H7 (cell line): ENCODE data around the gene SMURF2. TPM values are rescaled to one million over a fixed set of nuclear protein-coding genes. Genes with fewer than 3 reads are reported as not detected.

Experiments
- DNase-seq: peaks from one replicate; pipeline ENCODE4 v3.0.0; 2012
- H3K27me3 ChIP-seq: 2 replicates; pipeline ENCODE4 v1.6.0; 2011; ENCODE audit warnings: mild to moderate bottlenecking, low read length; ENCODE audit not compliant: control insufficient read depth, insufficient read depth
- H3K36me3 ChIP-seq: replicated peaks from 2 replicates; pipeline ENCODE4 v1.5.1; 2011; ENCODE audit warnings: low read length; ENCODE audit not compliant: control insufficient read depth, insufficient read depth
- H3K4me3 ChIP-seq: 2 replicates; pipeline ENCODE4 v1.5.1; 2011; ENCODE audit warnings: low read depth, mild to moderate bottlenecking, control low read depth, low read length, moderate library complexity; ENCODE audit not compliant: insufficient read depth
- total RNA-seq: library from RNA; depleted of rRNA; stranded (reverse); fragments of >200 nt; shearing (Covaris generic); gene quantifications from 2 replicates; pipeline ENCODE4 v1.2.3, GENCODE V29; 2014

SMURF2 gene
- total RNA-seq, 1 experiment from 2014 or later, result 33.9 TPM

DNA sequence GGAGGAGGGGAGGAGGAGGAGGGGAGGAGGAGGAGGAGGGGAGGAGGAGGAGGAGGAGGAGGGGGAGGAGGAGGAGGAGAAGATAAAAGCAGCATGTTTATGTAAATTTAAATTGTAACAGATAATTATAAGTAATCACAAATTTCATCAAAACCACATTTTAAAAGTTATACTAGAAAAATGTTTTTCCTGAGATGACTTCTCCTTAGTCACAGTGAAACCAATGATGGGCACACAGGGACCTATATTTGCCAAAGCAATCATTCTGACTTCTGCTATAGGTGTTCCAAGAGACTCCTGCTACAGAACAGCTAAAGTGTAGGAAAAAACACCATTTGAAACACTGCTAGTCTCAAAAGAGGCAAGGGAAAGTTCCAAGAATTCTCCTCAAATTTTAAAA lies 88.9 kb downstream of the SMURF2 start:
- DNase-seq, result no peak
- Histone ChIP-seq H3K4me3 (no peak overlapping the region), H3K36me3 (peaks cover 4% of the 10 kb centered on the region)

DNA sequence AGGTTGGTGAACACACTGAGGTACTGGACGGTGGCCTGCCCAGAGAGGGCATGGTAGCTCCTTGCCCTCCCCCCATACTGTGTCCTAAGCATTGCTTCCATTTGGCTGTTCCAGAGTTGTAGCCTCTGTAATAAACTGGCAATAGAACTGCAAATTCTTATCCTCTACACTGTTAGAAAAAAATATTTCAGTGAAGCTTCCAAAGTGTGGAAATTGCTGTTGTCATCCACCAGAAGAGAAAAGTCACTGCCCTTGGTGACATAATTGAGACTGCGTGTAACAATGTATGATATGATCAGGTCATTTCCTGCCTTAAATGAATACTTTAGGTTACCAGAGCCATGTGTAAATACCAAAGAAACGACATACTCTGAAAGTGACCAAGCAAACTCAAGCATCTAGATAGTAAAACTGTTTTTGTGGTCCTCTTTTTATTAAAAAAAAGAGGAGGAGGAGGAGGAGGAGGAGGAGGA lies 89.4 kb downstream of the SMURF2 start:
- Histone ChIP-seq H3K27me3 (no peaks in the 10 kb centered on the region), H3K4me3 (no peak overlapping the region), H3K36me3 (peaks cover 4% of the 10 kb centered on the region)
- no peak for DNase-seq

More for the DNA sequence above, 88.9 kb downstream of the SMURF2 start:
- H3K27me3 ChIP-seq, result no peaks in the 10 kb centered on the region

DNA sequence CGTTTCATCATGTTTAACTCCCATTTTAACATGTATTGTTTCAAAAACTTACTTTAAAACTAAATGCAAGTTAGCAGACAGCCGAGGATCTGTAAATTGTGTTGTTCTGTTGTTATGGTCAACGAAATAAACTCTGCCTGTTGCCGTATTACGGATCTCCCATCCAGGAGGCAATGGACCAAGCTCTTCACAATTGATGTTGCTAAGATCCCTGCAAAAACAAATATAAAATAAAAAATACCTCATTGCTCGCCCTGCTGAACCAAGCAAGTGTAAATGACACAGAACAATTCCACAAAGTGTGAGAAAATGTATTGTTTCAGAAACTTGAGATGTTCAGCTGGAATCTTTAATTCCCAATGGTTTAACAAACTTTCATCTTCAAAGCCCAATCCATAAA lies 90.4 kb downstream of the SMURF2 start:
- H3K27me3 ChIP-seq, result no peaks in the 10 kb centered on the region
- DNase-seq, result no peak
- H3K36me3 ChIP-seq, result peaks cover 2% of the 10 kb centered on the region
- H3K4me3 ChIP-seq, result no peak overlapping the region

DNA sequence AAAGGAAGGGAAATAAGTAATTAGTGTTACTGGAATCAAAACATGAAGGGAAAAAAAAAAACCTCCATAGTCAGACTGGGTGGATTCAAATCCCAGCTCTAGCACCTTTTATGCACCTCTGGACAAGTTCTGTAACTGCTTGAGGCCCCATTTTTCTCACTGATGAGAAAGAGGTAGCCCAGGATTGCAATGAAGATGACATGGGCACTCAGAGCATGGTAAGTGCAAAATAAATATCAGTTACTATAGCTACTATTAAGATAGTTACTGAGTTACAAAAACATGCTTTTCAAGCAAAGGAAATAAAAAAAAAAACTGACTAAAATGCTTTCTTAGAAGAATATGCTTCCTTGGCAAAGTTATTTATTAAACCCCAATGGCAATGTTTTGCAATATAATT lies 96.5 kb downstream of the SMURF2 start:
- Histone ChIP-seq H3K27me3 (no peaks in the 10 kb centered on the region), H3K36me3 (peaks cover 5% of the 10 kb centered on the region), H3K4me3 (no peak overlapping the region)
- DNase-seq, result no peak

DNA sequence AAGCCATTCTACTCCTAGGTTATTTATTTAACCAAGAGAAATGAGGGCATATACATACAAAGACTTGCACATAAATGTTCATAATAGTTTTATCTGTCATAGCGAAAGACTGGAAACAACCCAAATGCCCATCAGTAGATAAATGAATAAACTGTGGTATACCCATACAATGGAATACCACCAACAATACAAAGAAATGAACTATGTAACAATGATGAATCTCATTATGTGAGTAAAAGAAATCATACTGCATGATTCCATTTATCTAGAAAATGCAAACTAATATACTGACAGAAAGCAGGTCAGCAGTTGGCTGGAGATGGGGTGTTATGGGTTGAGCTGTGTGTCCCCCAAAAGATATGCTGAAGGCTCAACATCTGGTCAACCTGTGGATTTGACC lies 98.0 kb downstream of the SMURF2 start:
- H3K4me3 ChIP-seq, result no peak overlapping the region
- no peaks in the 10 kb centered on the region for H3K27me3 ChIP-seq
- peaks cover 5% of the 10 kb centered on the region for H3K36me3 ChIP-seq
- DNase-seq, result no peak

DNA sequence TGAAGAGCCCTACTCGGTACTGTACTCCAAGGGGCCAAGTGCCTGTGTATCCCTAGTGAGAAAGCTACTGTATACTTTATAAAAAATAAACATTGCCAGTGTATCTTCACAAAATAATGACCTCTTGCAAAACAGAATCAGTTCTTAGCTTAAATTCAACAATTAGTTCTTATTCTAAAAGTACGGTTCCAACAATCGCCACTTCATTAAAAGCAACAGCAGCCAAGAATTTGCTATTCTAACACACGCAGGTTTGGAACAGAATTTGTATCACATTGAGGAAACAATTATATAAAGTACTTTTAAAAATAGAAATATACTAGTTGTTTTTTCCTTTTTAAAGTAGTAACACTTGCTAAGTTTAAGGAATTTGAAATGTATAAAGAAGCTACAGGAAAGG lies 106.8 kb downstream of the SMURF2 start:
- no peak for DNase-seq
- no peaks in the 10 kb centered on the region for H3K27me3 ChIP-seq
- H3K36me3 ChIP-seq, result no peaks in the 10 kb centered on the region
- no peak overlapping the region for H3K4me3 ChIP-seq

DNA sequence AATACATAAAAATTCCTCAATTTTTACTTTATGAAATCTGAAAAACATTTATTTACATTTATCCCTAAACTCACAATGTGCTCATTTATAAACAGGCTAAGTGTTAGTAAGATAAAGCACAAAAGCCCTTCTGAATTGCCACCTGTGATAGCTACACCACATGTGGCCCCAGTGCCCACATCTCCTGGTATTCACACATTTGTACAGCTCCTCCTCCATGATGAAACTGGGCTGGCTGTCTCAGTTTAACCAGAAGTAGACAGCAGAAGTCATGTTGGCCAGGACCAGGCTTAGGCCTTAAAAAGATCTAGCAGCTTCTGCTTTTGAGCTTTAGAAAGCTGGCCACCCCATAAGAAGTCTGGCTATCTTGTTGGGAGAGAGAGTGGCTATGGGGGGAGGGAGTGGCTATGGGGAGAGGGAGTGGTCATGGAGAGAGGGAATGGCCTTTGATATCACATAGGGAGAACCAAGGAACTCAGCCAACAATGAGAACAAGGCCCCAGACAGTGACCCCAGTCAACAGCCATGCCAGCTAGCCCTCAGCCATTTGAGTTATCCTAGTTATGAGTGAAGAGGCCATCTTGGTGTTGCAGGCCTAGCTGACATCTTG lies 108.0 kb downstream of the SMURF2 start:
- H3K4me3 ChIP-seq, result no peak overlapping the region
- no peak for DNase-seq
- H3K36me3 ChIP-seq, result no peaks in the 10 kb centered on the region; the same call in 1 of the 2 replicates
- no peaks in the 10 kb centered on the region for H3K27me3 ChIP-seq

DNA sequence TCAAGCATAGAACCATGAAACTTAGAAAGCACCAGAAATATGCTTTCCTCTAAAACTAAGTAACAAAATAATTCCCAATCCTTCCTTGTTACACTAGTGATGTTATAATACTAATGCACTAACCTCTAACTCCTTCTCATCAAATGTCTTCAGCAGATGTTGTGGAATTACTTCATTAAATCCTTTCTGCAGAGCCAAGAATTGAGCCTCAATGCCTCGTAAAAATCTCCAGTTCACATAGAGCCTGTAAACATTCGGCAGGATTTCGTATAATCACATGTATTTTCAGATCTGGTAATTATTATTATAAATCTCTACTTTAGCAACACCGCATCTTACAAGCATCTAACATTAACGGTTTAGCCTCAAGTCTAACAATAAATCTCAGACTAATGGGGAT lies 110.6 kb downstream of the SMURF2 start:
- Histone ChIP-seq H3K36me3 (peaks cover 2% of the 10 kb centered on the region), H3K4me3 (no peak overlapping the region), H3K27me3 (no peaks in the 10 kb centered on the region)
- DNase-seq, result no peak

DNA sequence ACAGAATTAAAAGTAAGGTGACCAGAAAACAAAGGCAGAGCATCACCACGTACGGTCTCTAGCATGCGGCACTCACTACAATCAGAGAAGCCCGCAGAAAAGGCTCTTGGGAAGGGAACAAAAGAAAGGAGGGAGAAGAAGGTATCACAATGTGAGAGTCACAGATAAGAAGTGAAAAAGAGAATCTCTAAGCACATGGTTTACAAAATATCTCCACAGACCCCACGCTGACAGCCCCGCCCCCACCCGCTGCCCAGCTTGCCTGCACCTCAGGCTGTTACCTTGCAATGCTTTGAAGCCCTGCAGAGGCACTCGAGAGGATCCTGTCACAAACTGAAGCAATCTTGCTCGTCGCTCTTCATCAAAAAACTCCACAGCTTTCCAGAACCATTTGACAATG lies 114.8 kb downstream of the SMURF2 start:
- Histone ChIP-seq H3K4me3 (no peak overlapping the region), H3K27me3 (no peaks in the 10 kb centered on the region), H3K36me3 (peaks cover 2% of the 10 kb centered on the region)
- DNase-seq, result peak; percentile 43

DNA sequence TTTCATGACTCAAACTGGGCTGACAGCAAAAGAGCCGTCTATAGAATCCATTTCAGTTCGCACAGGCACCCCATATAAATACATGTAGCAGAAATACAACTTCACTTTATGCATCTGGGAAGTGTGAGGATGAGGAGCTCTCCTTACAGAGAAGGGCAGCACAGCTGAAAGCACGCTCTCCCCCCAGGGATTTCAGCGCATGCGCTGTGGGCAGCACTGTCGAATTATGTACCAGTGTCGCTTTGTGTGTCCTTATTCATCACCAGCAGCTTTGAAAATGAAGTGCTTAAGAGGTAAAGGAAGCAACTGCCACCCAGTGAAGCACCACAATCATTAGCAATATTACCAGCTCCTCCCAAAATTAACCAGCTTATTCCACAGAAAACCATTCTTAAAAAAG lies 115.4 kb downstream of the SMURF2 start:
- DNase-seq, result no peak
- Histone ChIP-seq H3K4me3 (no peak overlapping the region), H3K36me3 (peaks cover 2% of the 10 kb centered on the region), H3K27me3 (no peaks in the 10 kb centered on the region)

DNA sequence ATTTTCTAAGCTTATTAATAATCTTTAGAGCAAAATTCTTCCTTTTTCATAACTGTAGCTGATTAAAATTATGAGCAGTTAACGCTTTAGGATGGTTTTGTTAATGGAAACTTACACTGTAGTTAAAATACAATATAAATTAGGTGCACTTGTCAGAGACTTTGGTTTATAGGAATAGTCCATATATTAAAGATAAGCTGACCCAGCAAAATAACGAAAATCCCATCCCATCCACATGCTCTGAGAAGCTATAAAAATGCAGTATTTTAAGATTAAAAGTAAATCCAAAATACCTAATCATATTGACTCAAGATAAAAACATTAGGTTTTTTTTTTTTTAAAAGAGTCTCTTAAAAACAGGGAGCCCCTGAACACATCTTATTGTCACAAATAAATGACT lies 117.4 kb downstream of the SMURF2 start:
- peaks cover 4% of the 10 kb centered on the region for H3K36me3 ChIP-seq
- H3K27me3 ChIP-seq, result no peaks in the 10 kb centered on the region
- no peak for DNase-seq
- no peak overlapping the region for H3K4me3 ChIP-seq

DNA sequence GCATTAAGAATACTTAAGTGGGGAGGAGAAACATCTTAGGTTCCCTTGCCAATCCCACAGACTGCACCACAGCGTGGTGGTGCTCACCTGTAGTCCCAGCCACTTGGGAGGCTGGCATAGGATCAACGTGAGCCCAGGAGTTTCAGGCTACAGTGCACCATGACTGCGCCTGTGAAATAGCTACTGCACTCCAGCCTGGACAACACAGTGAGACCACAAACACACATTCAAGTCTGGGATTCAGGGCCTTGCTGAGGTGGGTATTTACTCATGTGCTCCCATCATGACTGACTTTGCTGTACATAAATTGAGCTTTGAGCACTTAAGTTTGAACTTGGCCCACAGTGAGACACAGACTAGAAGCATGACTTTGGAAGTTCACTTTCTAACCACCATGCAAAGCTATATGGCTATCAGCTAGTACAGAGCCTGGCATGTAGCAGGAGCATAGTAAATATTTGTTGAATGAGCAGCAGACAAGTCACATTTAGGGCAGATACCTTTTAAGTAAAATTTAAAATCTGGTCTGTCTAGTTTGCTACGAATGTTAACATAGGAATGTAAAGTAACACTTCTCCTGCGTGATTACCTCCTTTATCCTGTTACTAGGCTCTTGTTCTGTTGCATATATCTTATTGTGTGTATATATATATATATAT lies 121.9 kb downstream of the SMURF2 start:
- Histone ChIP-seq H3K27me3 (no peaks in the 10 kb centered on the region), H3K4me3 (no peak overlapping the region), H3K36me3 (peaks cover 17% of the 10 kb centered on the region)
- DNase-seq, result no peak

DNA sequence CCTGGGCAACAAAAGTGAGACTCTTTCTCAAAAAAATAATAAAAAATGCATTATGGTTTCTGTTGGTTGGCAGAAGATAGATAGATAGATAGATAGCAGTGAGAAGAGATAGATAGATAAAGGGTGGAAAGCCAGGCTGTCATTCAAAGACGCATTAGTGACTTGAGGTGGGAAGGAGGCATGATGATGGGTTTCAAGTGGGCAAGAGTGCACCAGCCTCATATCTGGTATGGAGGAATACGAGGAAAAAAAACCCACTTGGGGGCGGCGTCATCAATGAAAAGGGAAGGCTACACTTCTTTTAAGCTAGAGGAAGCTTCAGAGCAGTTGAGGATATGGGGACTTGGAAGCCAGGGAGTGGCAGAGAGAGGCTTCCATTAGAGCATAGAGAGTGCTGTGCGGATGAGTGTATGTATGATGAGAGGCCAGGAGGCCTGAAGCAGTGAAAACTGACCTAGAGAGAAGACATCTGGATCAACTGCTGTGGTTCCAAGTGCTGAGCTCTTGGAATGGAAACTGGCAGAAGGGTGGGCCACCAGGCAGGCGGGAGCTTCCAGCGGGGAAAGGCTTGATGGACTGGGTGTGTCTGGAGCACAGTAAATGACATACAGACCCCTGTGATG lies 123.5 kb downstream of the SMURF2 start:
- Histone ChIP-seq H3K27me3 (no peaks in the 10 kb centered on the region), H3K4me3 (no peak overlapping the region), H3K36me3 (peaks cover 29% of the 10 kb centered on the region)
- DNase-seq, result no peak

DNA sequence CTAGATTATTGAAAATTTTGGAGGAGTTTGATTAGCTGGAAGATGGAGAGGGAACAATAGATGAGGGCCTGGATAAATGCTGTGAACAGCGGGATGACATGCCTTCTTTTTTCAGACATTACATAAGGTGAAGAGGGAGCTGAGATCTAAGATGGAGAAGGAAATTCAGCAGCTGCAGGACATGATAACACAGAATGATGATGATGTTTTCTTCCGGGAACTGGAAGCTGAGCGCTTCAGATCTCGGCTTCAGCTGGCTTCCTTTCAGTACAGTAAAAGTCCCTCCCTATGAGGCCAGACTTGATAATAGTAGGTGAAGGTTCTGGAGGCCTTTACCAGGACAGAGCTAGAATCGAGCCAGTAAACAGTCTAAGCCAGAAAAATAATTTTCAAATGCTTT lies 124.6 kb downstream of the SMURF2 start:
- H3K4me3 ChIP-seq, result no peak overlapping the region
- no peaks in the 10 kb centered on the region for H3K27me3 ChIP-seq
- DNase-seq, result no peak
- H3K36me3 ChIP-seq, result peaks cover 39% of the 10 kb centered on the region

DNA sequence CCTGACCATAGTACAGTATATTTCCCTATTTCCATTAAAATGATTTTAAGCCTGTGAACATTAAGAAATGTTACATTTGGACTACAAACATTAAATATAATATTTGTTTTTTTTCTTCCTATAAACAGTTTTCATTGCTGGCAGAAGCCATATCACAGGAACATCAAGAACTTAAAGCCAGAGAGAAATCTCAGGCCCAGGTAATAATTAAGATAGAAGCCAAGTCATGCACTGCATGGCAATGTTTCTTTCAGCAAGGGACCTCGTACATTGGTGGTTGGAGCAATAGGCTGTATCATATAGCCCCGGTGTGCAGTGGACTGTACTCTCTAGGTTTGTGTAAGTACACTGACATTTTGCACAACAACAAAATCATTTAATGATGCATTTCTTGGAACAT lies 125.2 kb downstream of the SMURF2 start:
- peaks cover 43% of the 10 kb centered on the region for H3K36me3 ChIP-seq
- no peak overlapping the region for H3K4me3 ChIP-seq
- H3K27me3 ChIP-seq, result no peaks in the 10 kb centered on the region
- no peak for DNase-seq
